Hepatocyte (in vitro differentiated cells): ENCODE results near the gene SDR42E1. TPM values are rescaled to one million over a fixed set of nuclear protein-coding genes. Genes with fewer than 3 reads are reported as not detected.

Experiments used
- DNase-seq: peaks from one replicate; pipeline ENCODE4 v3.0.0-alpha.2; 2016; ENCODE audit warnings: low spot score
- H2AFZ ChIP-seq: fragments of 200-600 bp; sonication (generic); 2 replicates; pipeline ENCODE4 v1.6.0; 2016; ENCODE audit warnings: antibody characterized with exemption, mild to moderate bottlenecking
- H3K27ac ChIP-seq: fragments of 200-600 bp; sonication (generic); 2 replicates; pipeline ENCODE4 v1.5.1; 2016; ENCODE audit warnings: mild to moderate bottlenecking
- H3K27me3 ChIP-seq: fragments of 200-600 bp; sonication (generic); 2 replicates; pipeline ENCODE4 v1.6.1; 2016
- H3K36me3 ChIP-seq: fragments of 200-600 bp; sonication (generic); replicated peaks from 2 replicates; pipeline ENCODE4 v1.5.1; 2016; ENCODE audit warnings: low read depth; ENCODE audit not compliant: insufficient read depth
- H3K4me1 ChIP-seq: fragments of 200-600 bp; sonication (generic); 2 replicates; pipeline ENCODE4 v1.5.1; 2016; ENCODE audit warnings: mild to moderate bottlenecking, moderate library complexity; ENCODE audit not compliant: insufficient read depth
- H3K4me2 ChIP-seq: fragments of 200-600 bp; sonication (generic); 2 replicates; pipeline ENCODE4 v1.6.0; 2016
- H3K4me3 ChIP-seq: fragments of 200-600 bp; sonication (generic); 2 replicates; pipeline ENCODE4 v1.5.1; 2016; ENCODE audit warnings: mild to moderate bottlenecking
- H3K79me2 ChIP-seq: fragments of 200-600 bp; sonication (generic); 2 replicates; pipeline ENCODE4 v1.6.0; 2017; ENCODE audit warnings: mild to moderate bottlenecking
- H3K9me2 ChIP-seq: fragments of 200-600 bp; sonication (generic); replicated peaks from 2 replicates; pipeline ENCODE4 v1.6.0; 2017; ENCODE audit warnings: mild to moderate bottlenecking; ENCODE audit not compliant: insufficient read depth
- H3K9me3 ChIP-seq: fragments of 200-600 bp; sonication (generic); 2 replicates; pipeline ENCODE4 v1.5.1; 2016; ENCODE audit warnings: low read depth, mild to moderate bottlenecking
- H4K20me1 ChIP-seq: fragments of 200-600 bp; sonication (generic); 2 replicates; pipeline ENCODE4 v1.6.0; 2016; ENCODE audit warnings: mild to moderate bottlenecking; ENCODE audit not compliant: insufficient read depth, poor library complexity, severe bottlenecking
- CTCF ChIP-seq: fragments of 200-600 bp; sonication (generic); IDR thresholded peaks from 2 replicates; pipeline ENCODE4 v1.5.1; 2016; ENCODE audit warnings: antibody characterized with exemption, mild to moderate bottlenecking; ENCODE audit not compliant: poor library complexity
- EZH2 ChIP-seq: fragments of 200-600 bp; sonication (generic); IDR thresholded peaks from 2 replicates; pipeline ENCODE4 v1.6.1; 2016; ENCODE audit warnings: antibody characterized with exemption, mild to moderate bottlenecking, borderline replicate concordance
- EZH2phosphoT487 ChIP-seq: fragments of 200-600 bp; sonication (generic); IDR thresholded peaks from one replicate; pipeline ENCODE4 v1.6.1; 2018; ENCODE audit warnings: antibody characterized with exemption, mild to moderate bottlenecking, low read depth, moderate library complexity; ENCODE audit not compliant: unreplicated experiment, severe bottlenecking
- WGBS: methylation state at CpG from one replicate; pipeline ENCODE4 v1.1.6; 2016; ENCODE audit warnings: low lambda C conversion rate; ENCODE audit errors: missing lambda C conversion rate; 5-methylcytosine and 5-hydroxymethylcytosine counted together
- polyA plus RNA-seq: library from polyadenylated mRNA; unstranded; fragments of >200 nt; fragmentation: Nextera tagmentation; extraction: Ambion mirVana; gene quantifications from 2 replicates; pipeline ENCODE4 v1.2.1, GENCODE V29; 2016
- total RNA-seq: library from RNA; depleted of rRNA; stranded (reverse); fragments of >200 nt; gene quantifications from 2 replicates; pipeline ENCODE4 v1.2.3, GENCODE V29; 2014

The SDR42E1 gene
- total and polyA plus RNA-seq, 2 experiments from 2014 or later: 0.04 TPM; not detected in 1

DNA sequence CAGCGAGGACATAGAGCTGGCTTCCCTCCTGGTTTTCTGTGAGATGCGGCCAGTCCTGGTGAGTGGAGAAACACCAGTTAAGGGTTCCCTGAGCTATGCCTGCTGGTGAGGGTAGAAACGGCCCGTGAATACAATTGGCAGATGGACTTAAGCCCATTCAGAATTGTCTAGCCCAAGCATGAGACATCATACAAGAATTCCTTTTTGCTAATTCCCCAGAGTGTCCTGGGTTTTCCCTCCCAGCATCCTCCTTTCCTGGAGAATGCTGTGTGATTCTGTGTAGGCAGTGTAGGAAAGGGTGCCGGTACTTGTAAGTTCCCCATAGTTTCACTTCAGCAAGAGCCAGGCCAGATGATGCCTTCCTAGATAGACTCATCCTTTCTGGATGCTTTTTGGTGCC lies 65.1 kb downstream of the SDR42E1 start:
- DNase-seq: no peak
- H3K9me2 ChIP-seq: no peaks in the 10 kb centered on the region
- H3K27ac ChIP-seq: no peak overlapping the region
- 91% methylated on average over 5 of the region's 5 CpGs for WGBS
- no peak for TF ChIP-seq EZH2phosphoT487
- no peaks in the 10 kb centered on the region for H3K27me3 ChIP-seq
- H3K9me3 ChIP-seq: peaks cover under 1% of the 10 kb centered on the region
- no peak overlapping the region for H3K4me3 ChIP-seq
- H3K4me1 ChIP-seq: no peaks in the 10 kb centered on the region
- no peaks in the 10 kb centered on the region for H3K79me2 ChIP-seq
- H4K20me1 ChIP-seq: no peaks in the 10 kb centered on the region
- no peaks in the 10 kb centered on the region for H3K36me3 ChIP-seq
- no peak overlapping the region for H3K4me2 ChIP-seq
- no peak overlapping the region for H2AFZ ChIP-seq

DNA sequence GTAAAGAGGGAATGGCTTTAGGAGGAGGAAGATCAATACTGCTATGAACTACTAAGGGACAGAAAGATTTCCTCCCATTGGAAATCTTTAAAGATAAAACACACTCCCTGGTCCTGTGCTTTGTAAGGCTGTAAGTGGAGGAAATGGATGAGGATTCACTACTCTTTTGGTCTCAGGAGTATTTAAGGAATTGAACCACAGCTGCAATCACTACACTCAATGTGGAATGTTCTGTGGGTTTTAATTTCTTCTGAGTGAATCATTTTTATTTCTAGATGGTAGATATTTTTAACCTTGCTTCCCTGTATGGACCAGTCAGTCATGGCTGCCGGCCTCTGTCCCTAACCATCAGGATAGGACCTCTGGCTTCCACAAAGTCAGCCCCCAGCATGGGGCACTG lies 65.6 kb downstream of the SDR42E1 start:
- no peaks in the 10 kb centered on the region for H3K9me2 ChIP-seq
- no peaks in the 10 kb centered on the region for H3K4me1 ChIP-seq
- no peak overlapping the region for H3K4me2 ChIP-seq
- WGBS: 95% methylated on average over 1 of the region's 1 CpG
- H3K79me2 ChIP-seq: no peaks in the 10 kb centered on the region
- no peak for DNase-seq
- no peak overlapping the region for H3K4me3 ChIP-seq
- no peak overlapping the region for H2AFZ ChIP-seq
- H3K36me3 ChIP-seq: no peaks in the 10 kb centered on the region
- H3K27me3 ChIP-seq: no peaks in the 10 kb centered on the region
- H4K20me1 ChIP-seq: no peaks in the 10 kb centered on the region
- TF ChIP-seq EZH2 (no peak), CTCF (no peak), EZH2phosphoT487 (no peak)
- H3K9me3 ChIP-seq: no peaks in the 10 kb centered on the region
- H3K27ac ChIP-seq: no peak overlapping the region

GRCh38 chr16:81942007-81942601 lies 69.2 kb downstream of the SDR42E1 start:
- DNase-seq: no peak
- no peak overlapping the region for H3K4me2 ChIP-seq
- H3K27ac ChIP-seq: no peak overlapping the region
- no peaks in the 10 kb centered on the region for H4K20me1 ChIP-seq
- H3K4me1 ChIP-seq: no peaks in the 10 kb centered on the region
- no peak overlapping the region for H2AFZ ChIP-seq
- no peaks in the 10 kb centered on the region for H3K9me2 ChIP-seq
- H3K27me3 ChIP-seq: no peaks in the 10 kb centered on the region
- H3K4me3 ChIP-seq: no peak overlapping the region
- H3K79me2 ChIP-seq: no peaks in the 10 kb centered on the region
- TF ChIP-seq EZH2 (no peak), CTCF (no peak), EZH2phosphoT487 (no peak)
- no peaks in the 10 kb centered on the region for H3K36me3 ChIP-seq
- 77% methylated on average over 7 of the region's 7 CpGs for WGBS
- H3K9me3 ChIP-seq: no peaks in the 10 kb centered on the region

DNA sequence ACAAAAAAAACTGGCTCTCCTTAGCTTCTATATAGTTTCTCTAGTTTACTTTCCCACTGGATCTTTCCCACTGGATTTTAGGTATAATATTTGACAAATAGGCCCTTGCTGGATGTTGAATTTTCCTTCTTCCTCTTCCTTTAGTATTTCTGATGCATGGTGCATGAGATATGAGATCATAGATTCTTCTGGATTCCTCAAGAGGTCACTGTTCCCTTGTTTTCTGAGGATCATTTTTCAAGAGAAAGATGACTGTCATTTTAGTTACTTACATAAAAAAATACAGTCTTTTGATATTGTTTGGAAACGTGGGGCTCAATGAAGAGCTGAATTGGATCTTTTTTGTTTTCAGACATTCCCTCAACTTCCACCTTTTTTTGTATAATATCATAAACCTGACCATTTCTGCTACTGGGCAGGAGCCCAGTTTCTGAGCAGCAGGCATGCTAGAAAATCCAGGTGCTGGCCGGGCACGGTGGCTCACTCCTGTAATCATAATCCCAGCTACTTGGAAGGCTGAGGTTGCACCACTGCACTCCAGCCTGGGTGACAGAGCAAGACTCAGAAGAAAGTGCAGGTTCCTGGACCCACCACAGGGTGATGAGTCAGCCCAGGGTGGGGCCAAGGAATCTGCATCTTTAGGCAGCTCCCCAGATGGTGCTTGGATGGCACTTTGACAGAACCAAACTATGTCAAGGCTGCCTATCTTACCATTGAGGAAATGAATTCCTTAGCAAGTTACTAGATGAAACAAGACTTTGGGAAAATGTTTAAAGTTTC lies 70.3 kb downstream of the SDR42E1 start:
- H3K27me3 ChIP-seq: no peaks in the 10 kb centered on the region
- no peaks in the 10 kb centered on the region for H3K79me2 ChIP-seq
- TF ChIP-seq CTCF (peak; percentile 61), EZH2 (no peak), EZH2phosphoT487 (no peak)
- H2AFZ ChIP-seq: no peak overlapping the region
- no peak overlapping the region for H3K4me2 ChIP-seq
- no peaks in the 10 kb centered on the region for H3K9me3 ChIP-seq
- no peak overlapping the region for H3K4me3 ChIP-seq
- H3K27ac ChIP-seq: no peak overlapping the region
- no peaks in the 10 kb centered on the region for H3K4me1 ChIP-seq
- WGBS: 51% methylated on average over 3 of the region's 3 CpGs
- no peaks in the 10 kb centered on the region for H3K9me2 ChIP-seq
- peak; percentile 50 for DNase-seq
- H3K36me3 ChIP-seq: no peaks in the 10 kb centered on the region
- H4K20me1 ChIP-seq: no peaks in the 10 kb centered on the region
